ENCODE data around the gene PUM1. TPM values are rescaled to one million over a fixed set of nuclear protein-coding genes. Genes with fewer than 3 reads are reported as not detected.

Gene PUM1
- total and polyA plus RNA-seq, 10 of the 15 experiments (the other 5 are each of a cell fraction or from before 2014, with no cell fraction given): 21.4 to 75.3 (median 42.4) TPM

DNA sequence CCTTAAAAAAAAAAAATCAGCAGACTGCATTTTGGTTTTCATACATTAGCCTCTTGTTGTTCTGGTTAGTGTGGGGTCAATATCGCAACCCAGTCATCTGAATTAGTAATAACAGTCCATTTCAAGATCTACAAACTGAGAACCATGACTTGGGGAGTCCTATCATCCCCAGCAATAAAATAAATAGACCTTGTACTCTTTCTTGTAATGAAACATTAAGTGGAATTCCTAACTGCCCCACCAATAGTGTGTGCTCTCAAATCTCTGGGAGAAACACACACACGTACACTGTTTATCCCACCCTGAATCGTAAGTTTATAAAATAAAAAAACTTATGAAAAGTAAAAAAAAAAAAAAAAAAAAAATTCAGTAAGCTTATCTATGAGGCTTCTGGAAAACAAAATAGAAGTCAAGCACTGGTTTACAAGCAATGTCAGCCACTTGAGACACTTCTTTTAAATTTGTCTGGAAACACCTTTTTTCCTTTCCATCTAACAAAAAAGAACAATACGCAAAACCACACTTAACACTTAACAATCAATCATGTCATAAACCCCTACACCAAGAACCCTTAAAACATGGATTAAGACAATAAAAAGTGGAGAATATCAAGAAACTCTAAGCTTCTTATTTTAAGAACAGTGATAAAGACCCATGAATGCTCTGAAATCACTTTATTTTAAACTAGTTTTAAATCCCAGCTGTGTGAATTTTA is 53.1 kb downstream of the PUM1 start:
- POLR2A ChIA-PET: interaction anchor here (0.6 to 1.8 kb wide), 3 partner anchors 15 to 412 kb away, joined by 3 to 5 read pairs (median 3); no protein-coding TSS in a partner anchor
- 98% methylated on average over 4 of the region's 4 CpGs for WGBS (ENCODE audit: insufficient coverage, insufficient replicate concordance, low lambda C conversion rate, missing lambda C conversion rate)
- Histone ChIP-seq H3K4me2 (ENCODE audit: control insufficient read depth, insufficient read depth) (no peak overlapping the region), H3K9ac (ENCODE audit: control insufficient read depth, insufficient read depth, low read length) (no peak overlapping the region), H3K27me3 (replicated peaks in 1 of 2; ENCODE audit: control insufficient read depth in 2 of 2, insufficient read depth in 2 of 2, low read length in 1 of 2) (no peaks in the 10 kb centered on the region), H3K4me3 (no peak overlapping the region), H3K79me2 (ENCODE audit: control insufficient read depth, insufficient read depth, low read length) (peaks cover 91% of the 10 kb centered on the region), H3K4me1 (ENCODE audit: control insufficient read depth, insufficient read depth, low read length) (peaks cover 32% of the 10 kb centered on the region), H4K20me1 (ENCODE audit: control insufficient read depth, insufficient read depth) (peaks cover 7% of the 10 kb centered on the region), H3K27ac (ENCODE audit: control insufficient read depth, insufficient read depth) (no peak overlapping the region), H3K36me3 (ENCODE audit: control insufficient read depth in 2 of 2, insufficient read depth in 2 of 2, low read length in 1 of 2) (no peaks in the 10 kb centered on the region; a peak in 2 of 4 replicates), H2AFZ (ENCODE audit: control insufficient read depth, low read depth, low read length) (no peak overlapping the region), H3K9me3 (replicated peaks; ENCODE audit: control insufficient read depth, insufficient read depth, low read length) (no peaks in the 10 kb centered on the region)
- DNase-seq (ENCODE audit: low read depth, low spot score): no peak
- intact Hi-C loops (cut with micrococcal nuclease; ENCODE audit: unreplicated experiment): loop anchor here (5.0 kb wide), 1 partner anchor 50 kb away; no protein-coding TSS in a partner anchor
- CTCF ChIA-PET: interaction anchor here (0.6 kb wide), 1 partner anchor 18 kb away, joined by 3 read pairs; no protein-coding TSS in a partner anchor
- TSS peak; percentile 4 for BruUV-seq (replicated peaks)
- RAD21 ChIA-PET (ENCODE audit: unreplicated experiment): interaction anchor here (1.4 kb wide), 1 partner anchor 16 kb away, joined by 4 read pairs; no protein-coding TSS in a partner anchor
- TF ChIP-seq JUND (IDR thresholded peaks at IDR 0.05; ENCODE audit: low read depth, low read length): no peak
- no peak for ATAC-seq
- in situ Hi-C loops (cut with MboI): no loop called here
- SMC1A ChIA-PET (ENCODE audit: uncharacterized antibody, unreplicated experiment): interaction anchor here (0.7 to 2.1 kb wide), 7 partner anchors 9 to 51 kb away, joined by 3 to 6 read pairs (median 4); no protein-coding TSS in a partner anchor
- no peak for FAIRE-seq

DNA sequence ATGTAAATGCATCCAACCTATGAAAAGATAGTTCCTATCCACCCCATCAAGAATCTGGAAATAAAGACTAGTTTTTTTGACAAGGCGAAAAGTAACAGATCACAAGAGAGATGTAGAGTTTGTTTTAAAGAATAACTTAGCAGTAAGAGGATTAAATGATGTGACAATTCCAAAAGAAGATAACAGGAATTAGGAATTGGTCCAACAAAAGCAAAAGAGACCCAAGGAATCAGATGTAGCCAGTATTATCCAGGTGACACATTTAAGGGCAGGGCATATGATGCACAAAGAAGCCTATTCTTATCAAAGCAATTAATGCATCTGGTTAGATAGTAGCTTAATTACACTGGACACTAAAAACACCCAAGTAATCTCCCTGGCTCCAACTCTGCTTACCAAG is 53.8 kb downstream of the PUM1 start:
- no peaks in the 10 kb centered on the region; a peak in 1 of 4 replicates for H3K36me3 ChIP-seq (ENCODE audit: control insufficient read depth in 2 of 2, insufficient read depth in 2 of 2, low read length in 1 of 2)
- DNase-seq (ENCODE audit: low read depth, low spot score) (no peak), ATAC-seq (no peak), FAIRE-seq (no peak)
- intact Hi-C loops (cut with micrococcal nuclease; ENCODE audit: unreplicated experiment): loop anchor here (5.0 kb wide), 1 partner anchor 51 kb away; no protein-coding TSS in a partner anchor
- H3K27ac ChIP-seq (ENCODE audit: control insufficient read depth, insufficient read depth): no peak overlapping the region
- CTCF ChIA-PET: interaction anchor here (0.6 to 2.3 kb wide), 3 partner anchors 10 to 18 kb away, joined by 3 to 9 read pairs (median 4); no protein-coding TSS in a partner anchor
- 91% methylated on average over 1 of the region's 1 CpG for WGBS (ENCODE audit: insufficient coverage, insufficient replicate concordance, low lambda C conversion rate, missing lambda C conversion rate)
- in situ Hi-C loops (cut with MboI): no loop called here
- RAD21 ChIA-PET (ENCODE audit: unreplicated experiment): interaction anchor here (1.4 kb wide), 1 partner anchor 16 kb away, joined by 4 read pairs; no protein-coding TSS in a partner anchor
- H3K4me2 ChIP-seq (ENCODE audit: control insufficient read depth, insufficient read depth): no peak overlapping the region
- peaks cover 32% of the 10 kb centered on the region for H3K4me1 ChIP-seq (ENCODE audit: control insufficient read depth, insufficient read depth, low read length)
- no peak for TF ChIP-seq MTA2 (IDR thresholded peaks at IDR 0.05; ENCODE audit: low read depth)
- no peak for TF ChIP-seq SMC3 (IDR thresholded peaks at IDR 0.05; ENCODE audit: borderline replicate concordance, low read length)
- H3K79me2 ChIP-seq (ENCODE audit: control insufficient read depth, insufficient read depth, low read length): peaks cover 89% of the 10 kb centered on the region
- H4K20me1 ChIP-seq (ENCODE audit: control insufficient read depth, insufficient read depth): peaks cover 7% of the 10 kb centered on the region
- no peak overlapping the region for H3K4me3 ChIP-seq
- H3K9ac ChIP-seq (ENCODE audit: control insufficient read depth, insufficient read depth, low read length): no peak overlapping the region
- POLR2A ChIA-PET: no interaction called here
- BruUV-seq (replicated peaks): no TSS peak
- H2AFZ ChIP-seq (ENCODE audit: control insufficient read depth, low read depth, low read length): no peak overlapping the region
- H3K9me3 ChIP-seq (replicated peaks; ENCODE audit: control insufficient read depth, insufficient read depth, low read length): no peaks in the 10 kb centered on the region
- no peaks in the 10 kb centered on the region for H3K27me3 ChIP-seq (replicated peaks in 1 of 2; ENCODE audit: control insufficient read depth in 2 of 2, insufficient read depth in 2 of 2, low read length in 1 of 2)
- SMC1A ChIA-PET (ENCODE audit: uncharacterized antibody, unreplicated experiment): interaction anchor here (1.2 to 2.3 kb wide), 4 partner anchors 10 to 31 kb away, joined by 3 to 9 read pairs (median 4); no protein-coding TSS in a partner anchor

Measured in GM12878 (cell line).